MV-4-11 (cell line): ENCODE results near the gene TCFL5.

Source experiments
- DNase-seq: peaks from one replicate; lab custom pipeline; 2025; lab: John Stamatoyannopoulos, UW

The TCFL5 gene

DNA sequence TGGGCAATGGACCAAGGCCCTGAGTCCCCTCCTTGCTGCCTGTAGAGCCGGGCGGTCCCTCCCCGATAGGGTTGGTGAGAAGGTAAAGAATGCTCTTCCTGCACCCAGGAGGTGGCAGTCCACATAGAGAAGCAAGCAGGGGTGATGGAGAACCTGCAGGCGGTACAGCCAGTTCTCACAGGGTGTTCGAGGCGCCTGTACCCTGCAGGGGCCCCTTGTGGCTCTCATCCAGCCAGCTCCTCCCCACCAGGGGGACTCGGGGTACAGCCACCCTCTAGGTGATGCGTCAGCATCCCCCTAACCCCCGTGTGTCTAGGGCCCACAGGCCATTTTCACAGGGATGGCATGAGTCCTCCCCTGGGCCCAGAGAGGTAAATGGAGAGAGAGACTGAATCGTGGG is 49.9 kb downstream of the TCFL5 start:
- DNase-seq: peak; percentile 25

- no peak for DNase-seq
Measured at GRCh38 chr20:62811320-62811719, 50.3 kb downstream of the TCFL5 start.

DNA sequence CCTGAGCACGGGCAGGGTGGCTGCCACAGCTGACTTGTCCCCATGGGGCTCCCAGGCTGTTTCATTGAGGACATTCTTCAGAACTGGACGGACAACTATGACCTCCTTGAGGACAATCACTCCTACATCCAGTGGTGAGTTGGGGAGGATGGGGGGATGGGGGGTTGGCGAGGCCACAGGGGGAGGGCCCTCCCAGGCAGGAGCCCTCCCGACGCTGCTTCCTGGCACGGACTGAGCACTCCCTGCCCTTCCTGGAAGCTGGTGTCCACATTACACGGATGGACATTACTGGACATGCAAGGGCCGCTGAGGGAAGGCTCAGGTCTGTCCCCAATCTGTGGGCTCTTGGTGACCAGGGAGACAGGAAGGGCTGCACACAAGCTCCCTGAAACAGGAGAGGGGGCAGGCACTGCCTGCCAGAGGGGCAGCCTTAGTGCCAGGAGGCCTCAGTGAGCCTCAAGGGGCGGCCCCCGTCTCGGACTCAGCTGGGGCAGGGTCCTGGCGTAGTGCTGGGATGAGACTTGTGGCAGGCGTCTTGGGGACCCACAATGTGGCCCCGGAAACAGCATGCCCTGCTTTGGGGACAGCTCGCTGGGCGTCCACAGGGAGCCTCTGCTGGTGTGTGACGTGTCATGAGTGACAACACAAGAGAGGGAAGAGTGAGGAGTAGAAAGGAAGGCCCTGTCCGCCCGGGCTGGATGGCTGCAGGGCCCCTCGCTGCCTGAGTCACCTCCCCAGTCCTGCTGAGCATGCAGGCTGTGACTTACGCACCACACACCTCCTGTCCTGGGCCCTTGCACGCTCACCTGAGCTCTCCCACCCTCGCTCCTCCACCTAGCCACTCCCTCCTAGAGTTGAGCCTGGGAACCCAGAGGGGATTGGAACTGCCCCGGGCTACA is 51.8 kb downstream of the TCFL5 start:
- DNase-seq: no peak

- DNase-seq: peak; percentile 38
Measured at GRCh38 chr20:62808211-62808865, 53.3 kb downstream of the TCFL5 start.

DNA sequence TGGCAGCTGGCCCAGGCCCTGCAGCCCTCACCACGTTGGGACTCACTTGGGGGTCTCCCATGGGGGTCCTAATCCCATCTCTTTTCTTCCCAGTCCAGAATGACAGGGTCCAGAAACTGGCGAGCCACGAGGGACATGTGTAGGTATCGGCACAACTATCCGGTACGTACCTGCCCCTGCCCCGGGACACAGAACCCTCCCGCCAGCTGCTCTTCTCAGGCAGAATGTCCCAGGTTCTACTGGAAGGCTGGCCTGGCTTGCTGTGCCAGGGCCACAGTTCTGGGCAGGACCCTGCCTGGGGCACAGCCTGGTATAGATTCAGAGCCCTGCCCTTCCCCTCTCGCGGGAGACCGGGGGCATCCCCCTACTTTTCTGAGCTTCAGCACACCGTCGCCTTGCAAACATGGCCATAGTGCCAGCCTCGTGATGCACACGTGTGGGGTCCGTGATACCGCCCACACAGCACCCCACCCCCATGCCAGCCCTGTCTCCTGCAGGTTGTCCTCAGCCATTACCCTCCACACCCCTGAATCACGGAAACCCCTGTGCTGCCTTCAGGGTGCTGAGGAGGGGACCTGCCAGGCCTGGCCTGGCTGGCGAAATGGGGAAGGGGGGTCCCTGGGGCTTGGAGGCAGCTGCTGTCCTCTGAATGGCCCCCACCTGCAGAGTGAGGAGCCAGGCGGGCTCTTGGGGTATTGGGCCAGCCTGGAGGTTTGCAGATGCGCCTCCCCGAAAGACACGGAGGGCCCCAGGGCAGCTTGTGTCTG is 54.0 kb downstream of the TCFL5 start:
- no peak for DNase-seq

DNA sequence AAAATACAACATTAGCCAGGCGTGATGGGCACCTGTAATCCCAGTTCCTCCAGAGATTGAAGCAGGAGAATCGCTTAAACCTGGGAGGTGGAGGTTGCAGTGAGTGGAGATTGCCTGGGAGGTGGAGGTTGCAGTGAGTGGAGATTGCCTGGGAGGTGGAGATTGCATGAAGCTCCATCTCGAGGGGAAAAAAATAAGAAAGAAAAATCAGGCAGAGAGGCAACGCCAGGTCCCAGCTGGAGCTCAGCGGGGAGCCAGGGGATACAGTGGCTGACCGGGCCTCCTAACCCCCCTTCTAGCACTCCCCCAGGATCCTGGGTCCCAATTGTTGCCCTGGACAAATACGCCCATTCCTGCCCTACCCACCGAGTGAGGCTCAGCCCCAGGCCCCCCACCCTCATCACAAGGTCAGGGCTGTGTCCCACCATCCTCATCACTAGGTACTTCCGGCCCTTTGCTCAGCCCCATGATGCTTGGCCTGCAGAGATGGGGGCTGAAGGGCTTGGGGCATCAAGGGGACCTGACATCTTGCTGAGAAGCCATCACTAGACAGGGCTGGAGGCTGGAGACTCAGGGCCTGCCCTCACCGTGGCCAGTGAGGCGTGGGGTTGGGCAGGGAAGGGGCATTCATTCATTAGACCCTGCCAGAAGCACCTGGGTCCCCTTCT is 55.1 kb downstream of the TCFL5 start:
- DNase-seq: no peak

GRCh38 chr20:62805711-62806382 is 55.8 kb downstream of the TCFL5 start:
- peak; percentile 81 for DNase-seq

- no peak for DNase-seq
Measured at GRCh38 chr20:62805155-62805710, 56.4 kb downstream of the TCFL5 start.

DNA sequence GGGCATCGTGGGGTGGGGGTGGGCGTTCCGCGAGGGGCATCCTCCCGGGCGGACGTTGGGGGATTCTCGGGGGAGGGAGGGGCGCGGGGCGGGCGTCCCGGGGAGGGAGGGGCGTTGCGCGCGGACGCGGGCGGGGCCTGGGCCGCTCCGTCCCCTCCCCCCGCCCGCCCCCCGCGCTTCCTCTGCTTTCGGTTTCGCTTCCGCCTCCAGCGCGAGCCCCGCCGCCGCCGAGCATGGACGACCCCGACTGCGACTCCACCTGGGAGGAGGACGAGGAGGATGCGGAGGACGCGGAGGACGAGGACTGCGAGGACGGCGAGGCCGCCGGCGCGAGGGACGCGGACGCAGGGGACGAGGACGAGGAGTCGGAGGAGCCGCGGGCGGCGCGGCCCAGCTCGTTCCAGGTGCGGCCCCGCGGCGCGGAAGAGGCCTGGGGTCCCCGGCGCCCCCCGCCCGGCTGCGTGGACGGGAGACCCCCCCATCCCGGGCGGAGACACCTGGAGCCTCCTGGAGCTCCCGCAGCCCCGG is 56.9 kb downstream of the TCFL5 start, which contains the start of gene OGFR:
TSS of gene OGFR (plus strand) at position 209 of the 528 bp plus-strand sequence. CDS start at position 234, 25 bp downstream.
- peak; percentile 18 for DNase-seq

DNA sequence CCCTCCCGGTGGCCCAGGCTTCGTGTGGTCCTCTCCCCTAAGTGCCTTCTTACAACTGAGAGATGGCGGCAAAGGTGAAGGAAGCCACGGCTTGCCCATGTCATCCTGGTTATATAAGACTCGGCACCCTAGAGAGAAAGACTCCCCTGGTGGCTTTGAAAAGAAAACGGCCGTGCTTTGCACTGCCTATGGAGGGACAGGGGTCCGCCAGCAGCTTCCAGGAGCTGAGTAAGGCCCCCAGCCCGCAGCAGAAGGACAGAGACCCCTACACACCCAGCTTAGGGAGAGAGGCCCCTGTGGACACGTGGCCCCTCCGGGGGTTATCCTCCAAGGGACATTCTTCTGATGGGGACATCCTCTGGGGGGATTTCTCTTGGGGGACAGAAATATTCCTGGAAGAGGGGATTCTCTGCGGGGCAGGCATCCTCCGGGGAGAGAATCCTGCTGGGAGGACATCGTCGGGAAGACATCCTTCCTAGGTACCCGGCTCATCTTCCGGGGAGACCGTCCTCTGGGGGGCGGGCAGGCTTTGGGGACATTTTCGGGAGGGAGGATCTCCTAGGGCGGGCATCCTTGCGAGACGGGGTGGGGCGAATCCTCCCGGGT is 57.5 kb downstream of the TCFL5 start:
- DNase-seq: no peak

DNA sequence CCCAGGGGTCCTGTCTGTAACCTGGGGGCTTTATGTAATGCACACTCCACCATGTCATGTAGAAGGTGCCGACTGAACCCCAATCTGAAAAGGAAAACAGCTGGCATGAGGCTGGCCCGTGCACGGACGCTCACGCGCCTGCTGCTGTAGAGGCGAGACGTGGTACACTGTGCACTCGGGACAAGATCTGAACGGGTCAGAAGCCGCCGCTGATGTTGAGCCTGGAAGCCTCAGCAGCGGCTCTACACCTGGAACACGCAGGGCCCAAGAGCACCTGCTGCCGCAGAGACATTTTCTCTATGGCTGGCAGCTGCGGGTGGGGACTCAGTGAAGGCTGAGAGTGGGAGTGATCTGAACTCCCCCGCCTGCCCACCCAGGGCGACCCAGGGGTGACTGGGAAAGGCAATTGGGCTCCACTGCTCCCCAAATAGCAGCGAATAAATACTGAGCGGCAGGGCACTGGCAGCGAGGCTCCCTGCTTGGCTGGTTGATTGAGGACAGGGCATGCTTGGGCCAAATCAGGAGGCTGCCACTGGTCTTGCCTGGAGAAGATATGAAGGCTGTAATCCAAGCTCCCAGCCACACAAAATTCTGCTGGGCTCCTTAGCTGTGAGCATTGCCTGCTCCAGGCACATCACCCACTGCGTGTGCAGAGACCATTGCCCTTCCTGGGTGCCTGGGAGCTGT is 59.5 kb downstream of the TCFL5 start:
- no peak for DNase-seq

DNA sequence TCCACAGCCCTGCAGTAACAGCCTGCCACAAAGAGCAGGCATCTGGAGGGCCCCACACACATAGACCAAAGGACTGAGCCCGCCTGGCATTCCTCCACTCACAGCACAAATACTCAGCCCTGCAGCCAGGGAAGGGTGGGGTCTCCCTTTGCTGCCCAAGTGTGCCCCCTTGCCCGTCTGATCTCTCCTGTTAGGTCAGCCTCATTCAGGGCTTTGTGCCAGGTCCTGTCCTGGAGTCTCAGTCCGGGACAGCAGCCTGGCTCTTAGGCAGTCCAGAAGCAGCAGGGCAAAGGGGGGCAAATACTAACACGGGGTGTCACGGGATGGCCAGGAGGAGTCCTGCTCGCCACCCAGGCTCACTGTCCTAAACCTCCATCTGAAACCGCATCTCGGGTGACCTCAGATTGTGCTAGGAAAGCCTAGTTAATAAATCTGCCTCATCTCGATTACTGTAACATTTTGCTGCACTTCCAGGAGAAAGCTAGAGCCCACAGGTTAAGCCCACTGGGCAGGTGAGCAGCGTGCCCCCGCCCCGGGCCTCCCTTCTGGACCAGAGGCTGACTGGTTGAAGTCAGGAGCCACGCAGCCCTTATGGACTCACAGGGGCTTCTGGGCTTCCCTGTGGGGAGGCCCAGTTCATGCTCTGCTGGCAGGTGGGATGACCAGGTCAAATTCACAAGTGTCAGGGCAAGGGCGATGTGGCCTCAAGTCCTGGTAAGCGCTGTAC is 60.2 kb downstream of the TCFL5 start:
- no peak for DNase-seq

- no peak for DNase-seq
Measured at GRCh38 chr20:62800314-62801259, 61.0 kb downstream of the TCFL5 start.

DNA sequence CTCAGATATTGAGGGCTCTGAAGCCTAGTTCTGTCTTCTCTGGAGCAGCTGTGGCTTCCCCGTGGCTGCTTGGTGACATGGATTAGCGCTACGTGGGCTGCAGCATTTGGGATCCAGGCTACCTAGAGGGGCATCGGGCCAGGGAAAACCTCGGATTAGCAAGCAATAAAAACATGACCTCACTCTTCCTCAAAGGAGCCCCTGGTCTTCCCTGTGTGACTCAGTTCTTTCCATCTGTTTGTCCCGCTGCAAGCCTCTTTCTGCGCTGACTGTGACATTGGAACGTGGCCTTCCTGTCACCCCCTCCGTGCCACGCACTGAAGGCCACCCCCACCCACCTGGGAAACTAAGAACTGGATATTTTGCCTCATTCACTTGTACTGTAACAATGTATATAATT is 61.7 kb downstream of the TCFL5 start:
- DNase-seq: no peak

- DNase-seq: no peak
Measured at GRCh38 chr20:62799459-62799858, 62.2 kb downstream of the TCFL5 start.

DNA sequence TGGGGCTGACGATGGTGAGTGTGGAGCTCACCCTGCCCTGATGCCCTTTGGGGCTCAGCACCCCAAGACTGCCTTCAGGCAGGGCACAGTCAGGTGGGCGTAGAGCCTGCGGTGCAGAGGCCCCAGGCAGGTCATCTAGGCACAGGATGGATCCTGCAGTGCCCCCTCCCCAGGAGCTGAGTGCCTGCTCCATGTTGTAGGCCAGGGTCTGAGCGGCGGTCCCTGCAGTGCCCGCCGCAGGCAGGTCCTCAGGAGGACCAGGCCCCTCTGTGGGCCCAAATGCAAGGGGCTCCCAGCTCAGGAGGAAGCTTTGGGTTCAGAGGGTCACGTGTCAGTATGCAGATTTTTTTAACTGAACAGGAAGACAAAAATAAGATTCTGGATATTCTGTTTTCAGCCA is 62.6 kb downstream of the TCFL5 start:
- no peak for DNase-seq

DNA sequence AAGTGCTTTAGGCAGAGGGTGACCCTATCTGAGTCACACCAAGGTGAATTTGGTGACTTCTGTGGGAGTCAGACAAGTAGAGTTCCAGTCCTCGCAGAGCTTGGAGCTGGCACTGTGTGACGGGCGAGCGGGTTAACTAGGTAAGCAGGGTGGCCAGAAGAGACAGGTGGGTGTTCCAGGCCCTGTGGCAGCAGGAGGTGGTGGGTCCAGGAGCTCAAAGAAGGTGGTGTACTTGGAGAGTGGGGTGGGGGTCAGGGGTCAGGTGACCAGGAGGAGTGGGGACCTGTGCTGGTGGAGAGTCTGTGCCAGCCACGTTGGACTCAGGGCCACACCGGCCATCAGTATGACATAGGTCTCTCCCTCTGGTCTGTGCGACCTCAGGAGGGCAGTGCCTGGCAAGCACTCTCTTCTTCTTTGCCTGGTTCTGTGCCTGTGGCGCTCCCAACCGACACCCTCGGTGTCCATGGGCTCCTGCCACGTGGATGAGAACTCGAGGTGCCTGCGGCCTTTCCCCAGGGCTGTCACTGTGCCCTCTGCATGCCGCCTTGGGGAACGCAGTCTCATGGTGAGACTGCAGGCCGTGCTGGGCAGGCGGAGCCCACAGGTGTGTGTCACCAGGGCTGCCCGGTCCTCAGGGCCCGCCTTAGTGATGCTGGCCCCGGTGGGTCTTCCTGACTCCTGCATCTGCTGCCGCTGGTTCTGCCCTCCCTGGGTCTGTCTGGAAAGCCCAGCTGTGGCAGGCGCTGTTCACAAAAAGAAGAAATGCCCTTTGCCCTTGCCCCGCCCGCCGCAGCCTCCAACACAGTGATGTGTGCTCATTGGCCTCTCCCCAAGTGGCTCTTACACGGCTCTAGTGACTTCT is 63.7 kb downstream of the TCFL5 start:
- no peak for DNase-seq
